Measurements from ENCODE around the gene INTS3.

GRCh38 chr1:153769221-153769620 is 41.4 kb downstream of the INTS3 start:
- TF ChIP-seq POLR2AphosphoS5 (IDR thresholded peaks at IDR 0.05; ENCODE audit: low read depth, low read length) (no peak), POLR2A (IDR thresholded peaks at IDR 0.05; ENCODE audit: low read depth, low read length) (no peak), TAF1 (IDR thresholded peaks at IDR 0.05; ENCODE audit: low read depth, low read length) (no peak)

All from GM12891 (cell line).